ENCODE results near the gene PLCD3.

PLCD3 gene

DNA sequence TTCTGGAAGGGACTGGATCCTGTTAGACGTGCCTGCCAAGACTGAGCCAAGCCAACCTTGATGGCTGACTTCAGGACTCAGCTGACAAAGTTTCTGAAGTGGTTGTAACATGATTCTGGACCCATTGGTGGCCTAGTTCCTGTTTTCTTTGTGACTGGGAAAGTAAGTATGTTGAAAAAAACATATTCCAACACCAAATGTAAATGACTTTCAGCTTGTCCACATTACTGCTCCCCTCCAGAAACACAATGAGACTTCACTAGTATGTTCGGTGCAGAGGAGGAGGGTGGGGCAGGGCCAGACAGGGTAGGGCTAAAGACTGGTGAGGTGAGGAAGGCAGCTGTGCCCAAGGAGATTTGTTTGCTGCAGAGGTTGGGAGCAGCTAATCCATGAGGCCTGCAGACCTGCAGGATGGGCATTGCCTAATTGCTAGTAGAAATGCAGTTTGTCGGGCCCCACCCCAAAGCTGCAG lies 44.8 kb downstream of the PLCD3 start:
- peaks cover 75% of the 10 kb centered on the region for H3K36me3 ChIP-seq (ENCODE audit: control insufficient read depth, low read length)
- H3K27ac ChIP-seq (ENCODE audit: low read depth, low read length): no peak overlapping the region
- no peaks in the 10 kb centered on the region for H3K27me3 ChIP-seq (ENCODE audit: control insufficient read depth, low read length)
- H3K79me2 ChIP-seq (ENCODE audit: control insufficient read depth, low read length): no peaks in the 10 kb centered on the region
- TF ChIP-seq EZH2phosphoT487 (IDR thresholded peaks at IDR 0.05; ENCODE audit: borderline replicate concordance, low read length): no peak
- TF ChIP-seq, protein P1, sequence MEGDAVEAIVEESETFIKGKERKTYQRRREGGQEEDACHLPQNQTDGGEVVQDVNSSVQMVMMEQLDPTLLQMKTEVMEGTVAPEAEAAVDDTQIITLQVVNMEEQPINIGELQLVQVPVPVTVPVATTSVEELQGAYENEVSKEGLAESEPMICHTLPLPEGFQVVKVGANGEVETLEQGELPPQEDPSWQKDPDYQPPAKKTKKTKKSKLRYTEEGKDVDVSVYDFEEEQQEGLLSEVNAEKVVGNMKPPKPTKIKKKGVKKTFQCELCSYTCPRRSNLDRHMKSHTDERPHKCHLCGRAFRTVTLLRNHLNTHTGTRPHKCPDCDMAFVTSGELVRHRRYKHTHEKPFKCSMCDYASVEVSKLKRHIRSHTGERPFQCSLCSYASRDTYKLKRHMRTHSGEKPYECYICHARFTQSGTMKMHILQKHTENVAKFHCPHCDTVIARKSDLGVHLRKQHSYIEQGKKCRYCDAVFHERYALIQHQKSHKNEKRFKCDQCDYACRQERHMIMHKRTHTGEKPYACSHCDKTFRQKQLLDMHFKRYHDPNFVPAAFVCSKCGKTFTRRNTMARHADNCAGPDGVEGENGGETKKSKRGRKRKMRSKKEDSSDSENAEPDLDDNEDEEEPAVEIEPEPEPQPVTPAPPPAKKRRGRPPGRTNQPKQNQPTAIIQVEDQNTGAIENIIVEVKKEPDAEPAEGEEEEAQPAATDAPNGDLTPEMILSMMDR (IDR thresholded peaks at IDR 0.05; ENCODE audit: low read depth, low read length, poor library complexity, severe bottlenecking): no peak
- H3K4me2 ChIP-seq (ENCODE audit: low read length): no peak overlapping the region
- no peaks in the 10 kb centered on the region; the same call in 1 of the 2 replicates for H3F3A ChIP-seq (ENCODE audit: control insufficient read depth, insufficient read depth)
- no peaks in the 10 kb centered on the region for H3K9me3 ChIP-seq (ENCODE audit: control insufficient read depth, insufficient read depth, low read length)
- H4K20me1 ChIP-seq (ENCODE audit: control insufficient read depth, insufficient read depth, low read depth, low read length): no peaks in the 10 kb centered on the region
- no peaks in the 10 kb centered on the region for H3K4me1 ChIP-seq (ENCODE audit: control insufficient read depth, low read length)
- no peaks in the 10 kb centered on the region for H3K9me2 ChIP-seq (replicated peaks; ENCODE audit: control insufficient read depth, low read length)
- H3K4me3 ChIP-seq (ENCODE audit: low read length): no peak overlapping the region

- peaks cover 76% of the 10 kb centered on the region for H3K36me3 ChIP-seq (ENCODE audit: control insufficient read depth, low read length)
- H3K27me3 ChIP-seq (ENCODE audit: control insufficient read depth, low read length): no peaks in the 10 kb centered on the region
- H3K9me2 ChIP-seq (replicated peaks; ENCODE audit: control insufficient read depth, low read length): no peaks in the 10 kb centered on the region
- TF ChIP-seq, protein P1 (IDR thresholded peaks at IDR 0.05; ENCODE audit: low read depth, low read length, poor library complexity, severe bottlenecking): no peak
- no peak for TF ChIP-seq EZH2phosphoT487 (IDR thresholded peaks at IDR 0.05; ENCODE audit: borderline replicate concordance, low read length)
- no peaks in the 10 kb centered on the region for H3K4me1 ChIP-seq (ENCODE audit: control insufficient read depth, low read length)
- no peaks in the 10 kb centered on the region for H3K79me2 ChIP-seq (ENCODE audit: control insufficient read depth, low read length)
- no peak overlapping the region for H3K27ac ChIP-seq (ENCODE audit: low read depth, low read length)
- H3K4me2 ChIP-seq (ENCODE audit: low read length): no peak overlapping the region
- H3F3A ChIP-seq (ENCODE audit: control insufficient read depth, insufficient read depth): no peaks in the 10 kb centered on the region
- H3K9me3 ChIP-seq (ENCODE audit: control insufficient read depth, insufficient read depth, low read length): no peaks in the 10 kb centered on the region
- H4K20me1 ChIP-seq (ENCODE audit: control insufficient read depth, insufficient read depth, low read depth, low read length): no peaks in the 10 kb centered on the region
- no peak overlapping the region for H3K4me3 ChIP-seq (ENCODE audit: low read length)
Measured at GRCh38 chr17:45086865-45087503, 45.3 kb downstream of the PLCD3 start.

- Histone ChIP-seq H3F3A (ENCODE audit: control insufficient read depth, insufficient read depth) (no peaks in the 10 kb centered on the region), H3K27ac (ENCODE audit: low read depth, low read length) (no peak overlapping the region), H4K20me1 (ENCODE audit: control insufficient read depth, insufficient read depth, low read depth, low read length) (no peaks in the 10 kb centered on the region), H3K9me3 (ENCODE audit: control insufficient read depth, insufficient read depth, low read length) (no peaks in the 10 kb centered on the region), H3K4me1 (ENCODE audit: control insufficient read depth, low read length) (no peaks in the 10 kb centered on the region), H3K36me3 (ENCODE audit: control insufficient read depth, low read length) (peaks cover 76% of the 10 kb centered on the region), H3K9me2 (replicated peaks; ENCODE audit: control insufficient read depth, low read length) (no peaks in the 10 kb centered on the region), H3K4me3 (ENCODE audit: low read length) (no peak overlapping the region), H3K4me2 (ENCODE audit: low read length) (no peak overlapping the region), H3K79me2 (ENCODE audit: control insufficient read depth, low read length) (peaks cover 3% of the 10 kb centered on the region; the same call in 1 of the 2 replicates), H3K27me3 (ENCODE audit: control insufficient read depth, low read length) (no peaks in the 10 kb centered on the region)
- no peak for TF ChIP-seq EZH2phosphoT487 (IDR thresholded peaks at IDR 0.05; ENCODE audit: borderline replicate concordance, low read length)
- TF ChIP-seq, protein P1 (IDR thresholded peaks at IDR 0.05; ENCODE audit: low read depth, low read length, poor library complexity, severe bottlenecking): no peak
Measured at GRCh38 chr17:45086391-45086790, 45.9 kb downstream of the PLCD3 start.

All from DOHH2 (cell line).